ENCODE measurements around the gene CDH15. TPM values are rescaled to one million over a fixed set of nuclear protein-coding genes. Genes with fewer than 3 reads are reported as not detected.

Gene CDH15
- total RNA-seq, 4 donors from 2014 or later = not detected

GRCh38 chr16:89134269-89134668, 37.3 kb upstream of the CDH15 start:
- Histone ChIP-seq H3K27me3 (no peaks in the 10 kb centered on the region), H3K9me3 (no peaks in the 10 kb centered on the region), H3K27ac (no peak overlapping the region), H3K36me3 (peaks cover 0 to 76% (median 0%) of the 10 kb centered on the region in 3 donors), H3K4me1 (no peaks in the 10 kb centered on the region), H3K4me3 (no peak overlapping the region)
- TF ChIP-seq CTCF (IDR thresholded peaks at IDR 0.05) (no peak), POLR2A (IDR thresholded peaks at IDR 0.05) (no peak)
- DNase-seq = no peak

GRCh38 chr16:89135166-89135565, 36.4 kb upstream of the CDH15 start:
- Histone ChIP-seq H3K9me3 (no peaks in the 10 kb centered on the region), H3K4me1 (no peaks in the 10 kb centered on the region), H3K27ac (no peak overlapping the region), H3K27me3 (no peaks in the 10 kb centered on the region), H3K36me3 (peaks cover 0 to 83% (median 0%) of the 10 kb centered on the region in 3 donors), H3K4me3 (no peak overlapping the region)
- TF ChIP-seq POLR2A (IDR thresholded peaks at IDR 0.05) = no peak
- no peak for TF ChIP-seq CTCF (IDR thresholded peaks at IDR 0.05)
- peak in 1 of 3 donors; percentile 19 for DNase-seq

GRCh38 chr16:89135971-89136765, 35.4 kb upstream of the CDH15 start:
- no peaks in the 10 kb centered on the region for H3K4me1 ChIP-seq
- no peak overlapping the region for H3K27ac ChIP-seq
- no peak overlapping the region for H3K4me3 ChIP-seq
- no peaks in the 10 kb centered on the region for H3K9me3 ChIP-seq
- no peaks in the 10 kb centered on the region for H3K27me3 ChIP-seq
- TF ChIP-seq POLR2A (IDR thresholded peaks at IDR 0.05) (no peak), CTCF (IDR thresholded peaks at IDR 0.05) (no peak)
- peaks cover 0 to 93% (median 0%) of the 10 kb centered on the region in 3 donors for H3K36me3 ChIP-seq
- DNase-seq = peak in 1 of 3 donors; percentile 30

GRCh38 chr16:89136931-89137330, 34.6 kb upstream of the CDH15 start:
- Histone ChIP-seq H3K4me1 (no peaks in the 10 kb centered on the region), H3K27ac (no peak overlapping the region), H3K27me3 (no peaks in the 10 kb centered on the region), H3K4me3 (no peak overlapping the region), H3K9me3 (peaks cover 0 to under 1% (median 0%) of the 10 kb centered on the region in 4 donors), H3K36me3 (peaks cover 0 to 97% (median 0%) of the 10 kb centered on the region in 3 donors)
- DNase-seq = peak in 1 of 3 donors; percentile 14
- TF ChIP-seq CTCF (IDR thresholded peaks at IDR 0.05) (no peak), POLR2A (IDR thresholded peaks at IDR 0.05) (no peak)

- no peaks in the 10 kb centered on the region for H3K4me1 ChIP-seq
- peaks cover 0 to 94% (median 0%) of the 10 kb centered on the region in 3 donors for H3K36me3 ChIP-seq
- no peaks in the 10 kb centered on the region for H3K27me3 ChIP-seq
- H3K4me3 ChIP-seq = no peak overlapping the region
- TF ChIP-seq CTCF (IDR thresholded peaks at IDR 0.05) (no peak), POLR2A (IDR thresholded peaks at IDR 0.05) (no peak)
- H3K9me3 ChIP-seq = peaks cover 0 to 6% (median 0%) of the 10 kb centered on the region in 4 donors
- DNase-seq = peak in 1 of 3 donors; percentile 43
- H3K27ac ChIP-seq = no peak overlapping the region
Measured at GRCh38 chr16:89137666-89138512, 33.7 kb upstream of the CDH15 start.

Measured in Peyer's patch (tissue), 4 donors.